Superior temporal gyrus (tissue), 1 donor: ENCODE measurements around the gene SULT1A2.
A peak's percentile ranks its signal among the peaks of the same experiment; 100 is the strongest.
"Not testable (repeated sequence)": the region's sequence is repeated elsewhere in the genome, so short reads cannot be mapped to it uniquely, and the experiment has no call there.

Source experiments
- DNase-seq: peaks from one replicate; pipeline ENCODE4 v3.0.0-alpha.2; 2016; ENCODE audit errors: extremely low spot score

SULT1A2 gene

DNA sequence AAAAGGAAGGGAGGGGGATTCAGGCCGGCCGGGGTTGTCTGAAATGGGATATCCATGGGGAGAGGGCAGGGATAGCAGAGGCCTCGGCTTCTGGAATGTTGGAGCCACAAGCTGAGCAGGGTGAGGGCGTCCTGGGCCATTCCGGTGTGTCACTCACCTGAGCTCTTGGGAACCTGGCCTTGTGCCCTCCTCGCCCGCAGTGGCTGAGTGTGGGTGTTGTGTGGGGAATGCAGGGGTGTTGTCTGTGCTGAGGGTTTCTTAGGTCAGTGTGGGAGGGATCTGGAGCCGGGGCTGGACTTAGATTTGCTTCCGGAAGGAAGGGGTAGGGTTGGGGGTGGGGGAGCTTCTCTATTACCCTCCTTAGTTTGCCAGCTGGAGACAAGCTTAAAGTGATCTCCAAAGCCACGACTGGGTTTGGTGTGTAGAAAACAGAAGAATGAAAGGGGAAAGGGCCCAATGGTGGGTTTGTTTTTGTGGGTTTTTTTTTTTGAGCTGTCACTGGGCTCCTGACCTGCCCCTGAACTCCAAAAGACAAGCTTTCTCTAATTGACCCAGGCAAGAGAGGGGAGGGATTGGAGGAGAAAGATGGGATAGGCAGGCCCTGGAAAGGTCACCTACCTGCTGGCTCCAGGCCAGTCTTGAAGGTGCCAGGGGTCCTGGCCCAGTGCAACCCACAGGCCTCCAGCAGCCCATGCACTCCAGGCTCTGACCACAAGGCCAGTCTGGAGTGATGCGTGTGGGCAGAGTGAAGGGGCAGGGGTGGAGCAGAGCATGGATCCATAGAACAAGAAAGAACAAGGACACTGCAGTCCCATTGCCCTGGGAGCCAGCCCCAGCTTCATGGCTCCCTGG is at the start of gene SULT1A2:
Gene SULT1A2 (minus strand): TSS at position 211 of the 852 bp plus-strand sequence. CDS start 1,120 bp downstream, outside the sequence.
- no peak for DNase-seq

- DNase-seq = not testable (repeated sequence)
These were observed 43.1 kb upstream of the SULT1A2 start for GRCh38 chr16:28639959-28640358.

DNA sequence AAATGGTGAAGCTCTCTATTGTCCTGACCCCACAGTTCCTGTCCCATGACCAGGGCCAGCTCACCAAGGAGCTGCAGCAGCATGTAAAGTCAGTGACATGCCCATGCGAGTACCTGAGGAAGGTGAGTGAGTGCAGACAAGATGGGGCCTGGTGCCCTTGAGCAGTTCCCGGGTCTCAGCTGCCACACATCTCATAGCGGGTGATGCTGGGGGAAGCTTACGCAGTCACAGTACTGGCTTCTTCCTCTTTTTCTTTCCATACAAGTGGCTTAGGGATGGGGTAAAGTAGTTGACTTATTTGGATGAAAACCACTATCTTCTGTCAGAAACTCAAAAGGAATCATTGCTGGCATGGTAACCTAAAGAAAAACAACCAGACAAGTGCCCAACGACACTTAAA is 41.5 kb upstream of the SULT1A2 start:
- DNase-seq = not testable (repeated sequence)

DNA sequence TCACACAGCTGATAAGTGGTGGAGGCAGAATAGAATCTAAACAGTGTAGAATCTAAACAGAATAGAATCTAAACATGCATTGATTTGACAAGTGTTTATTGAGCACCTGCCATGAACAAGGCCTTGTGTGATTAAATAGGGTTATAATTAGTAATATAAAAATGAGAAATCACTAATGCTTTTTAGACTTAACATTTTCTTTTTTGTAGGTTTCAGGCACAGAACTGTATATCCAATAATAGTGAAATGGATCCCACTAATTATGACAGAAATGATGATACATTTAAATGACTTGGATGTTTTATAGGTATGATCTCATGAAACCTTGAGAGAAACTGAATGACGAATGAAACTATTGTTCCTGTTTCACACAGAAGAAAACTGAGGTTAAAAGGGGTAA is 40.9 kb upstream of the SULT1A2 start, which contains the start of gene NPIPB8:
Gene NPIPB8 (plus strand): TSS at position 301 of the 400 bp plus-strand sequence. CDS start 296 bp downstream, outside the sequence.
- DNase-seq = not testable (repeated sequence)

GRCh38 chr16:28636093-28636823 is 39.4 kb upstream of the SULT1A2 start:
- not testable (repeated sequence) for DNase-seq

GRCh38 chr16:28630905-28631304 is 34.1 kb upstream of the SULT1A2 start:
- DNase-seq = not testable (repeated sequence)

DNA sequence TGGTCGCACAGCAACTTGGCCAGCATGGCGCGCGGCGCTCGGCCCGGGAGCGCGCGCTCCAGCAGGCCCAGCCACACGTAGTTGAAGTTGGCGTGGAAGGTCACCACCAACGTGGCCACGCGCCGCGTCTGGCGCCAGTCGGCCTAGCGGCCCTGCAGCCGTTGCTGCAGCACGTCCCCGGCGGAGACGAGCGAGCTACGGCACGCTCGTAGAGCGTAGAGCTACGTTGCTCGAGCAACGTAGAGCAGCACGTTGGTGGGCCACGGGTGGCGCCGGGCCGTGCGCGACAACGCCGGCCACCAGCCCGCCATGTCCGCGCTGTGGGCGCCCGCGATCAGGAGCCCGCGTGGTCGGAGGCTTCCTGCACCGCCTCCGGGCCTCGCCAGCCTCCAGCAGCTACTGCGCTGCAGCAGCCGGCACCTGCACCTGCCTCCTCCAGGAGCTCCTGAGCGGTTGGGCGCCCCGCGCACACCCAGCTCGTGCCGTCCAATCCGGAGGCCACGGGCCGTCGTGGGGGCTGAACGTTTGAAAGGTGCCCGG is 26.4 kb upstream of the SULT1A2 start:
- DNase-seq = peak; percentile 15

- not testable (repeated sequence) for DNase-seq
These were observed 25.8 kb upstream of the SULT1A2 start for GRCh38 chr16:28622532-28623171.

DNA sequence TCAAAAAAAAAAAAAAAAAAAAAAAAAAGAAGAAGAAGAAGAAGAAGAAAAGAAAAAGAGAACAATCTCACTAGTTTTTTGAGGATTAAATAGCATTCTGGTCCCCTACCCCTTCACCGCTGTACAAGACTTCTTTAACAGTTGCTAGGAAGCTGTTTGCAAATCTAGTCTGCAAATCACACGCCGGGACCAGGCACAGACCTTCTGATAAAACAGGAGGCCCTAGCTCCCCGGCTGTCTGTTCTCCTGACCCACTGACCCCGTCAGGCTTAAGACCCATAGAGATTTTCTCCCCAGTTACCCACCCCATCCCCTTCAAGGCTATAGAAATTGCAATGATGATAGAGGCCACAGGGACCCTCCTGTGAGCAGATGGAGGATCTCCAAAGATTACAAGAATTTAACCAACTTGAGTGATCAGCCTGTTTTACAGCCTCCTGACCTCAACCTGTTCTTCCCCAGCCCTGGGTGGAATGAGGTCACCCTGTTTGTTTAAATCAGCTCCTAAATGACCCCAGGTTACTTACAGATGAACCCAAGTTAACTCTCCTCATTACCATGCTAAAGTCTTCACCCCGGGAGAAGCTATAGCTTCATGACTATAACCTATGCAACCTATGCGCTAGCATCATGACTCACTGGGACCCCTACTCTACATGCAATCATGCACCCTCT is 24.8 kb upstream of the SULT1A2 start:
- DNase-seq = no peak

DNA sequence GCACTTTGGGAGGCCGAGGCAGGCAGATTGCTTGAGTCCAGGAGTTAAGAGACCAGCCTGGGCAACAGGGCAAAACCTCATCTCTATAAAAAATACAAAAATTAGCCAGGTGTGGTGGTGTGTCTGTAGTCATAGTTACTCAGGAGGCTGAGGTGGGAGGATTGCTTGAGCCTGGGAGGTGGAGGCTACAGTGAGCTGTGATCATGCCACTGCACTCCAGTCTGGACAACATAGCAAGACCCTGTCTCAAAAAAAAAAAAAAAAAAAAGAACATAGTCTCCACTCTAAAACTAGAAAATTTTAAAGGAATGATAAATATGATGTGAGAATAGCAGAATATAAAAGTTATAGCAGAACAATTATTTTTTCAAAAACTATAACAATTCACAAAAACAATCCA is 23.5 kb upstream of the SULT1A2 start:
- not testable (repeated sequence) for DNase-seq

- no peak for DNase-seq
These were observed 21.0 kb upstream of the SULT1A2 start for GRCh38 chr16:28617874-28618273.

DNA sequence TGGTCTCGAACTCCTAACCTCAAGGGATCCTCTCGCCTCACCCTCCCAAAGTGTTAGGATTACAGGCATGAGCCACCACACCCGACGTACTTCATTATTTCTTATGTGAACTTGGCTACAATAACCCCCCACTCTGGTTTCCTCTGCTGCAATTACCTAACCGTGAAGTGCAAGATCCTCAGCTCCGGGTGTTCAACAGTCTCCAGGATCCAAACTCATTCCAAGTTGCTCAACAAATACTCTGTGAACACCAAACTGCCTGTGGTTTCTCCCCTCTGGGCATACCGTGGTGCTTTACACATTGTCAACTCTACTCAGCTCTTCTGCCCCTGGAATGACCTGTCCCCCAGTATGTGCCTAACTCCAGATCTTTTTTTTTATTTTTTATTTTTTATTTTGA is 19.8 kb upstream of the SULT1A2 start:
- DNase-seq = no peak

GRCh38 chr16:28616224-28616577 is 19.4 kb upstream of the SULT1A2 start:
- DNase-seq = not testable (repeated sequence)

- peak; percentile 55 for DNase-seq
These were observed 18.8 kb upstream of the SULT1A2 start for GRCh38 chr16:28615486-28616223.

GRCh38 chr16:28614561-28614960 is 17.7 kb upstream of the SULT1A2 start:
- DNase-seq = not testable (repeated sequence)

DNA sequence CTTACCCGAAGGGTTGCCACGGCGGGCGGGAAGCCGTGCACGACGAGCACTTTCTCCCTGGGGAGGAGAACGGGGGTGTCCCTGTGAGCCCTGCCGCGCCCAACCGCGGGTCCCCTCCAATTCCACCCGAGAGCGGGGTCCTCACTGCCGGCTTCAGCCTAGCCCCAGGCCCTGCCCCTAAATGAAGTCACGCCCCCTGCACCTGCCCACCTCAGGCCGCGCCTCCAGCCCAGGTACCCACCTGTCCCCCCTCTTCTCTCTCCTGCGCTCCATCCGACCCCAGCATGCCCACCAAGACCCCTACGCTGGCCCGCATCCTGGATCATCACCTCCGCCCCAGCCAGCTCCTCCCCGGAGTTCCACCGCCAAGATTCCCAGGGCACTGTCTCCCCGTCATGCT is 17.1 kb upstream of the SULT1A2 start:
- not testable (repeated sequence) for DNase-seq

- DNase-seq = not testable (repeated sequence)
These were observed 15.8 kb upstream of the SULT1A2 start for GRCh38 chr16:28612359-28613280.

DNA sequence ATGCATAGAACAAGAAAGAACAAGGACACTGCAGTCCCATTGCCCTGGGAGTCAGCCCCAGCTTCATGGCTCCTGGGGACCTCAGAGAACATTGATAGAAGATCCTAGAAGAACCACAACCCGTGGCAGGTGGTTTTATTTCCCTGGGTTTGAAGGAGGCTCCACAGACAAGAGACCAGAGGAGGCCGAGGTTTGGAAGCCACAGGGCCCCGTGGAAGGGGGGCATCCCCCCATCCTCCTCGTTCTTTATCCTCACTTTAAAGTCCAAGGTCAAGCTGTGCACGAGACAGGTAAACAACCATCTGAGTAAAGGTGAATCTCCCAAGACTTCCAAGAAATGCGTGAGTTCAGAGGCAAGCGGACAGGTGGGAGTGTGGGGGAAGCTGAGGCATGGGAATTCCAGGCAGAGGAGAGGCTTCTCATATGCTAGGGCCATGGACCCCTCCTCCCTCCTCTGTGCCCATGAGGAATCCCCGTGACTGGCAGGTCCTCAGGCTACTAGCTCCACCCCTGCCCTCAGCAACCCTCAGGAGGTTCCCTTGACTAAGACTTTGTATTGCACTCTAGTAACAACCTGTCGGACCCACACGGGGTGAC is 13.8 kb upstream of the SULT1A2 start:
- no peak for DNase-seq
